Breast epithelium (tissue), 3 donors: ENCODE measurements around the gene E4F1.

ENCODE experiments used
- POLR2A ChIP-seq: fragments of 450-650 bp; IDR thresholded peaks from one replicate; pipeline ENCODE4 v1.6.1; 2016; ENCODE audit warnings: antibody characterized with exemption, mild to moderate bottlenecking, moderate library complexity
- TF ChIP-seq, protein P1 (sequence below), 3 donors: fragments of 450-650 bp; IDR thresholded peaks; one replicate each; pipeline ENCODE4 v1.5.1; 2016 to 2017; ENCODE audit warnings: antibody characterized with exemption in 3 of 3, mild to moderate bottlenecking in 3 of 3, moderate library complexity in 3 of 3

DNA sequence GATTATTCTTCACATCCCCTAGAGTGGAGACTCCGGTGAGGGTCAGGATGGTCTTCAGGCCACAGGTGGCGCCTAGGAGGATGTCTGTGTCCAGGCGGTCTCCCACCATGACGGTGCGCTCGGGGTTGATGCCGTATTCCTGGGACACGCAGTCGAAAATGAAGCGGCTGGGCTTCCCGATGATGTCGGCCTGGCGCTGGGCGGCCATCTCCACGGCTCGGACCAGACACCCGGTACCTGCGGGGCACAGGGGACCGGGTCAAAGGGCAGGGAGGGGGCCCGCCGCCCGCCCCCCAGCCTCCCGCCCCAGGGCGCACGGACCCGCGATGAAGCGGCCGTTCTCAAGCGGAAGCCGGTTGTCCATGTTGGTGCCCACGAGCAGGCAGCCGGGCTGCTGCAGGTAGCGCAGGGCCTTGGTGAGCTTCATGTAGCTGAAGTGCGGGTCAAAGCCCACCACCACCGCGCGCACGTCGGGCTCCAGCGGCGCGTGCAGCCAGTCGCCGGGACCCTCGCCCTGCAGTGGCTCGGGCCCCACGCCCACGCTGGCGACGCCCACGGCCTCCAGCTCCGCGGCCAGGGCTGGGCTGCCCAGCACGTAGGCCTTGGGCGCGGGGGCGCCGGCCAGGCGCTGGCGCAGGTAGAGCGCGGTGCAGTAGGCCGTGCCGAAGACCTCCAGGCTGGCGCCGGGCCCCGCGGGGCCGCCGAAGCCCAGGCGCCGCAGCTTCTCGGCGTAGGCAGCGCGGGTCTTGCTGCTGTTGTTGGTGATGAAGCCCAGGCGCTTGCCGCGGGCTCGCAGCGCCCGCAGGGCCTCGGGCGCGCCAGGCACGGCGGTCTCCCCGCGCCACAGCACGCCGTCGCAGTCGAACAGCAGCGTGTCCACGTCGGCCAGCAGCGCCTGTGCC, 9.3 kb upstream of the E4F1 start:
- TF ChIP-seq, protein P1, sequence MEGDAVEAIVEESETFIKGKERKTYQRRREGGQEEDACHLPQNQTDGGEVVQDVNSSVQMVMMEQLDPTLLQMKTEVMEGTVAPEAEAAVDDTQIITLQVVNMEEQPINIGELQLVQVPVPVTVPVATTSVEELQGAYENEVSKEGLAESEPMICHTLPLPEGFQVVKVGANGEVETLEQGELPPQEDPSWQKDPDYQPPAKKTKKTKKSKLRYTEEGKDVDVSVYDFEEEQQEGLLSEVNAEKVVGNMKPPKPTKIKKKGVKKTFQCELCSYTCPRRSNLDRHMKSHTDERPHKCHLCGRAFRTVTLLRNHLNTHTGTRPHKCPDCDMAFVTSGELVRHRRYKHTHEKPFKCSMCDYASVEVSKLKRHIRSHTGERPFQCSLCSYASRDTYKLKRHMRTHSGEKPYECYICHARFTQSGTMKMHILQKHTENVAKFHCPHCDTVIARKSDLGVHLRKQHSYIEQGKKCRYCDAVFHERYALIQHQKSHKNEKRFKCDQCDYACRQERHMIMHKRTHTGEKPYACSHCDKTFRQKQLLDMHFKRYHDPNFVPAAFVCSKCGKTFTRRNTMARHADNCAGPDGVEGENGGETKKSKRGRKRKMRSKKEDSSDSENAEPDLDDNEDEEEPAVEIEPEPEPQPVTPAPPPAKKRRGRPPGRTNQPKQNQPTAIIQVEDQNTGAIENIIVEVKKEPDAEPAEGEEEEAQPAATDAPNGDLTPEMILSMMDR (IDR thresholded peaks at IDR 0.05): no peak
- no peak for TF ChIP-seq POLR2A
